ENCODE measurements around the gene MND1. TPM values are rescaled to one million over a fixed set of nuclear protein-coding genes. Genes with fewer than 3 reads are reported as not detected.
"Not testable (repeated sequence)": the region's sequence is repeated elsewhere in the genome, so short reads cannot be mapped to it uniquely, and the experiment has no call there.

MND1 gene
- total RNA-seq, 1 experiment from 2014 or later, result 12.3 TPM

- no peak for DNase-seq
- no peaks in the 10 kb centered on the region for H3K36me3 ChIP-seq
- no peaks in the 10 kb centered on the region for H3K27me3 ChIP-seq
- H3K4me3 ChIP-seq, result no peak overlapping the region
- no peaks in the 10 kb centered on the region for H3K9me3 ChIP-seq
Measured at GRCh38 chr4:153448003-153448731, 103.7 kb downstream of the MND1 start.

- H3K27me3 ChIP-seq, result no peaks in the 10 kb centered on the region
- no peak overlapping the region for H3K4me3 ChIP-seq
- no peaks in the 10 kb centered on the region for H3K9me3 ChIP-seq
- DNase-seq, result no peak
- no peaks in the 10 kb centered on the region for H3K36me3 ChIP-seq
Measured at GRCh38 chr4:153449338-153449737, 104.8 kb downstream of the MND1 start.

- DNase-seq, result no peak
- Histone ChIP-seq H3K27me3 (no peaks in the 10 kb centered on the region), H3K9me3 (no peaks in the 10 kb centered on the region), H3K36me3 (no peaks in the 10 kb centered on the region), H3K4me3 (no peak overlapping the region)
Measured at GRCh38 chr4:153450544-153450917, 106.0 kb downstream of the MND1 start.

GRCh38 chr4:153451145-153451544 is 106.7 kb downstream of the MND1 start:
- H3K36me3 ChIP-seq, H3K4me3 ChIP-seq, H3K27me3 ChIP-seq, H3K9me3 ChIP-seq: not testable (repeated sequence)
- DNase-seq, result peak; percentile 56

- no peak for DNase-seq
- no peaks in the 10 kb centered on the region for H3K36me3 ChIP-seq
- H3K27me3 ChIP-seq, result no peaks in the 10 kb centered on the region
Measured at GRCh38 chr4:153451911-153452657, 107.6 kb downstream of the MND1 start.

GRCh38 chr4:153452658-153453378 is 108.3 kb downstream of the MND1 start:
- no peaks in the 10 kb centered on the region for H3K27me3 ChIP-seq
- H3K9me3 ChIP-seq, result no peaks in the 10 kb centered on the region
- no peak overlapping the region for H3K4me3 ChIP-seq
- H3K36me3 ChIP-seq, result no peaks in the 10 kb centered on the region
- DNase-seq, result no peak

More at GRCh38 chr4:153451911-153452657, 107.6 kb downstream of the MND1 start:
- Histone ChIP-seq H3K4me3 (no peak overlapping the region), H3K9me3 (no peaks in the 10 kb centered on the region)

- no peak overlapping the region for H3K4me3 ChIP-seq
- H3K27me3 ChIP-seq, result no peaks in the 10 kb centered on the region
- DNase-seq, result no peak
- no peaks in the 10 kb centered on the region for H3K36me3 ChIP-seq
- no peaks in the 10 kb centered on the region for H3K9me3 ChIP-seq
Measured at GRCh38 chr4:153453402-153453801, 108.9 kb downstream of the MND1 start.

GRCh38 chr4:153458969-153459368 is 114.5 kb downstream of the MND1 start:
- DNase-seq, result no peak

GRCh38 chr4:153461549-153461948 is 117.1 kb downstream of the MND1 start:
- H3K27me3 ChIP-seq, H3K9me3 ChIP-seq, H3K36me3 ChIP-seq, H3K4me3 ChIP-seq, DNase-seq: not testable (repeated sequence)

More at GRCh38 chr4:153458969-153459368, 114.5 kb downstream of the MND1 start:
- Histone ChIP-seq H3K27me3 (no peaks in the 10 kb centered on the region), H3K36me3 (no peaks in the 10 kb centered on the region), H3K9me3 (no peaks in the 10 kb centered on the region), H3K4me3 (no peak overlapping the region)

GRCh38 chr4:153464068-153464467 is 119.6 kb downstream of the MND1 start:
- H3K4me3 ChIP-seq, result no peak overlapping the region
- peaks cover 3% of the 10 kb centered on the region; the same call in 1 of the 2 replicates for H3K36me3 ChIP-seq
- H3K9me3 ChIP-seq, result no peaks in the 10 kb centered on the region
- no peak for DNase-seq
- no peaks in the 10 kb centered on the region for H3K27me3 ChIP-seq

Other genes with a start within 250 kb of the MND1 start
- gene TRIM2, start 140.2 kb upstream of the MND1 start, total RNA-seq (2014; rRNA removed; shearing (Covaris generic); ENCODE audit: low replicate concordance), result 7.0 and 10.5 TPM in 2 replicates
- 5.5 and 13.9 TPM in 2 replicates for gene TMEM131L, start 121.7 kb downstream of the MND1 start, total RNA-seq (2014; rRNA removed; shearing (Covaris generic); ENCODE audit: low replicate concordance)